GM12878 (cell line): ENCODE measurements around the gene MPPED1. TPM values are rescaled to one million over a fixed set of nuclear protein-coding genes. Genes with fewer than 3 reads are reported as not detected.

Source experiments
- ASH2L ChIP-seq: fragments of 300-600, 200-600 bp; sonication (generic); IDR thresholded peaks from 2 replicates; pipeline ENCODE4 v1.6.1; 2017; ENCODE audit warnings: low read depth, mild to moderate bottlenecking, borderline replicate concordance
- CBX3 ChIP-seq: fragments of 200-600 bp; sonication (generic); IDR thresholded peaks from 2 replicates; pipeline ENCODE4 v1.6.1; 2016; ENCODE audit warnings: low read depth, borderline replicate concordance
- EP300 ChIP-seq, 2 experiments: fragments of 150-350 bp in 1 of 2; IDR thresholded peaks; 2 replicates each; pipeline ENCODE4 v1.6.1; 2011 to 2012; ENCODE audit warnings: low read depth in 2 of 2, low read length in 2 of 2, borderline replicate concordance in 1 of 2, improper control_type of control experiment in 1 of 2, inconsistent platforms in 1 of 2; ENCODE audit not compliant: control insufficient read depth in 1 of 2
- IKZF1 ChIP-seq: fragments of 450-650 bp; conservative IDR thresholded peaks from 2 replicates; pipeline ENCODE4 v1.6.1; 2017; ENCODE audit warnings: antibody characterized with exemption, mild to moderate bottlenecking
- YY1 ChIP-seq: IDR thresholded peaks from 2 replicates; pipeline ENCODE4 v1.6.1; 2011; ENCODE audit warnings: low read depth, mild to moderate bottlenecking, low read length
- polyA plus RNA-seq, 11 experiments: library from polyadenylated mRNA; depleted of rRNA in 4 of 11; unstranded in 6 of 11; stranded (reverse) in 5 of 11; fragments of >200 nt; fragmentation: Nextera tagmentation in 4 of 11; fragmentation: Illumina TruSeq in 1 of 11; extraction: Ambion mirVana in 4 of 11; extraction: Trizol in 1 of 11; gene quantifications; 1 replicate in 1 of 11; 2 replicates in 10 of 11; pipeline versions ENCODE4 v1.2.1 to v1.2.3, GENCODE V29; 2011 to 2016; ENCODE audit warnings: inconsistent platforms in 2 of 11, missing spikeins in 2 of 11, low read depth in 1 of 11
- total RNA-seq, 4 experiments: library from RNA; depleted of rRNA in 3 of 4; stranded (reverse); fragments of >200 nt in 3 of 4; fragmentation: Illumina TruSeq in 1 of 4; extraction: Trizol in 1 of 4; gene quantifications; 2 replicates each; pipeline versions ENCODE4 v1.2.1 to v1.2.3, GENCODE V29; 2013 to 2021
- TF ChIP-seq, protein P1 (sequence below): IDR thresholded peaks from 2 replicates; pipeline ENCODE4 v1.6.1; 2012; ENCODE audit warnings: mild to moderate bottlenecking, low read depth, low read length
- TF ChIP-seq, protein P2 (sequence below): IDR thresholded peaks from 2 replicates; pipeline ENCODE4 v1.6.1; 2012; ENCODE audit warnings: low read depth, low read length, improper control_type of control experiment
- TF ChIP-seq, protein P3 (sequence below): fragments of 450-650 bp; IDR thresholded peaks from 2 replicates; pipeline ENCODE4 v1.6.1; 2017; ENCODE audit warnings: low read depth, mild to moderate bottlenecking, moderate library complexity
- TF ChIP-seq, protein P4 (sequence below): IDR thresholded peaks from 2 replicates; pipeline ENCODE4 v1.6.1; 2011; ENCODE audit warnings: borderline replicate concordance, low read depth, mild to moderate bottlenecking, moderate library complexity, mixed read lengths, low read length; ENCODE audit not compliant: insufficient read depth; ENCODE audit errors: extremely low read length

MPPED1 gene
- total and polyA plus RNA-seq, 10 of the 15 experiments (the other 5 are each of a cell fraction or from before 2014, with no cell fraction given) = 0.11 TPM; not detected in 9

DNA sequence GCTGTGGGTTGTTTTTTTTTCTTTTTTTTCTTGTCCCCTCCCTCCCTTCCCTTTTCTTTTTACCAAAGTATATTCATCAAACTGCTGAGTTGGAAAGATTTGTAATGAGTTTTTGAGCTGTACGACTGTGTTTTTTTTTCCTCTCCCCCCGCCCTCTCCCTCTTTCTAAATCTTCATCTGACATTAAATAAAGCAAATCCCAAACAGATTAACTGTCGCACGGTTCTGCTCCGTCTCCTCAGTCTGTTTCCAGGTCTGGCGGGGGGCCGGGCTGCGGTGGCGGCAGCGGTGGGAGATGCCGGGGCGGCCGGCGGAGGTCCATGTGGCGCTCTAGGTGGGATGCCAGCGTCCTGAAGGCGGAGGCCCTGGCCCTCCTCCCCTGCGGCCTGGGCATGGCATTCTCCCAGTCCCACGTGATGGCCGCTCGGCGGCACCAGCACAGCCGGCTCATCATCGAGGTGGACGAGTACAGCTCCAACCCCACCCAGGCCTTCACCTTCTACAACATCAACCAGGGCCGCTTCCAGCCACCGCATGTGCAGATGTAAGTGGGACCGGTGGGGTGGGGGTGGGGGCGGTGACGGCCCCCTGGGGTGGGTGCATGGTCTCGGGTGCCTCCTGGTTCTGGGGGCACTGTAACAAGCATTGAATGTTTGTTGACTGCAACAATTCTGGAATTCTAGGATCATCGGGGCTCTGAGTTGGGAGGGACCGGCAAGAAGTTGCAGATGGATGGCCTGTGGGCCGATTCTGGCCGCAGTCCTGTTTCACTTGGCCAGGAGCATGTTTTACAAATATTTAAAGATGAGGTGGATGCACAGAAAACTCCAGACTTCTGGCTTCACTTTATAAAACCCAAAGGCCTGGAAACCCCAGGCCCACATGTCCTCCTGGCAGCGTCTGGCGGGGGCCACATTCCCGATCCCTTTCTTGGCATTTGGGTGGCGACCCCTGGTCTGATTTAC, 13.1 kb downstream of the MPPED1 start (continued):
- TF ChIP-seq, protein P1, sequence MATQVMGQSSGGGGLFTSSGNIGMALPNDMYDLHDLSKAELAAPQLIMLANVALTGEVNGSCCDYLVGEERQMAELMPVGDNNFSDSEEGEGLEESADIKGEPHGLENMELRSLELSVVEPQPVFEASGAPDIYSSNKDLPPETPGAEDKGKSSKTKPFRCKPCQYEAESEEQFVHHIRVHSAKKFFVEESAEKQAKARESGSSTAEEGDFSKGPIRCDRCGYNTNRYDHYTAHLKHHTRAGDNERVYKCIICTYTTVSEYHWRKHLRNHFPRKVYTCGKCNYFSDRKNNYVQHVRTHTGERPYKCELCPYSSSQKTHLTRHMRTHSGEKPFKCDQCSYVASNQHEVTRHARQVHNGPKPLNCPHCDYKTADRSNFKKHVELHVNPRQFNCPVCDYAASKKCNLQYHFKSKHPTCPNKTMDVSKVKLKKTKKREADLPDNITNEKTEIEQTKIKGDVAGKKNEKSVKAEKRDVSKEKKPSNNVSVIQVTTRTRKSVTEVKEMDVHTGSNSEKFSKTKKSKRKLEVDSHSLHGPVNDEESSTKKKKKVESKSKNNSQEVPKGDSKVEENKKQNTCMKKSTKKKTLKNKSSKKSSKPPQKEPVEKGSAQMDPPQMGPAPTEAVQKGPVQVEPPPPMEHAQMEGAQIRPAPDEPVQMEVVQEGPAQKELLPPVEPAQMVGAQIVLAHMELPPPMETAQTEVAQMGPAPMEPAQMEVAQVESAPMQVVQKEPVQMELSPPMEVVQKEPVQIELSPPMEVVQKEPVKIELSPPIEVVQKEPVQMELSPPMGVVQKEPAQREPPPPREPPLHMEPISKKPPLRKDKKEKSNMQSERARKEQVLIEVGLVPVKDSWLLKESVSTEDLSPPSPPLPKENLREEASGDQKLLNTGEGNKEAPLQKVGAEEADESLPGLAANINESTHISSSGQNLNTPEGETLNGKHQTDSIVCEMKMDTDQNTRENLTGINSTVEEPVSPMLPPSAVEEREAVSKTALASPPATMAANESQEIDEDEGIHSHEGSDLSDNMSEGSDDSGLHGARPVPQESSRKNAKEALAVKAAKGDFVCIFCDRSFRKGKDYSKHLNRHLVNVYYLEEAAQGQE = no peak
- TF ChIP-seq YY1 = no peak
- TF ChIP-seq ASH2L = no peak
- TF ChIP-seq, protein P2, sequence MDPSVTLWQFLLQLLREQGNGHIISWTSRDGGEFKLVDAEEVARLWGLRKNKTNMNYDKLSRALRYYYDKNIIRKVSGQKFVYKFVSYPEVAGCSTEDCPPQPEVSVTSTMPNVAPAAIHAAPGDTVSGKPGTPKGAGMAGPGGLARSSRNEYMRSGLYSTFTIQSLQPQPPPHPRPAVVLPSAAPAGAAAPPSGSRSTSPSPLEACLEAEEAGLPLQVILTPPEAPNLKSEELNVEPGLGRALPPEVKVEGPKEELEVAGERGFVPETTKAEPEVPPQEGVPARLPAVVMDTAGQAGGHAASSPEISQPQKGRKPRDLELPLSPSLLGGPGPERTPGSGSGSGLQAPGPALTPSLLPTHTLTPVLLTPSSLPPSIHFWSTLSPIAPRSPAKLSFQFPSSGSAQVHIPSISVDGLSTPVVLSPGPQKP = no peak
- no peak for TF ChIP-seq EP300 (IDR thresholded peaks at IDR 0.05; ENCODE audit: borderline replicate concordance in 1 of 2, control insufficient read depth in 1 of 2, low read depth in 2 of 2, low read length in 2 of 2)
- TF ChIP-seq IKZF1 = no peak
- TF ChIP-seq, protein P3, sequence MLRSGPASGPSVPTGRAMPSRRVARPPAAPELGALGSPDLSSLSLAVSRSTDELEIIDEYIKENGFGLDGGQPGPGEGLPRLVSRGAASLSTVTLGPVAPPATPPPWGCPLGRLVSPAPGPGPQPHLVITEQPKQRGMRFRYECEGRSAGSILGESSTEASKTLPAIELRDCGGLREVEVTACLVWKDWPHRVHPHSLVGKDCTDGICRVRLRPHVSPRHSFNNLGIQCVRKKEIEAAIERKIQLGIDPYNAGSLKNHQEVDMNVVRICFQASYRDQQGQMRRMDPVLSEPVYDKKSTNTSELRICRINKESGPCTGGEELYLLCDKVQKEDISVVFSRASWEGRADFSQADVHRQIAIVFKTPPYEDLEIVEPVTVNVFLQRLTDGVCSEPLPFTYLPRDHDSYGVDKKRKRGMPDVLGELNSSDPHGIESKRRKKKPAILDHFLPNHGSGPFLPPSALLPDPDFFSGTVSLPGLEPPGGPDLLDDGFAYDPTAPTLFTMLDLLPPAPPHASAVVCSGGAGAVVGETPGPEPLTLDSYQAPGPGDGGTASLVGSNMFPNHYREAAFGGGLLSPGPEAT = no peak
- TF ChIP-seq, protein P4, sequence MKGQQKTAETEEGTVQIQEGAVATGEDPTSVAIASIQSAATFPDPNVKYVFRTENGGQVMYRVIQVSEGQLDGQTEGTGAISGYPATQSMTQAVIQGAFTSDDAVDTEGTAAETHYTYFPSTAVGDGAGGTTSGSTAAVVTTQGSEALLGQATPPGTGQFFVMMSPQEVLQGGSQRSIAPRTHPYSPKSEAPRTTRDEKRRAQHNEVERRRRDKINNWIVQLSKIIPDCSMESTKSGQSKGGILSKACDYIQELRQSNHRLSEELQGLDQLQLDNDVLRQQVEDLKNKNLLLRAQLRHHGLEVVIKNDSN = no peak
- TF ChIP-seq CBX3 = no peak
